GM13976 (cell line): ENCODE measurements around the gene NCAM1.

Experiments
- DNase-seq: peaks from one replicate; pipeline ENCODE4 v3.0.0; 2012; ENCODE audit warnings: low spot score
- CTCF ChIP-seq: IDR thresholded peaks from 2 replicates; pipeline ENCODE4 v1.5.1; 2012; ENCODE audit warnings: borderline replicate concordance, mild to moderate bottlenecking; ENCODE audit not compliant: insufficient read depth; ENCODE audit errors: extremely low read depth, missing control alignments, control extremely low read depth
- in situ Hi-C: fragments of 300-500 bp; cut with MboI; formaldehyde crosslinking; loops from one replicate; pipeline ENCODE4 v1.12.0; 2022; ENCODE audit warnings: low sequenced_read_pairs, mixed read lengths, inconsistent platforms; ENCODE audit not compliant: unreplicated experiment

Gene NCAM1

GRCh38 chr11:113181094-113181493, 219.9 kb downstream of the NCAM1 start:
- no peak for TF ChIP-seq CTCF
- in situ Hi-C loops = loop anchor here (10.0 kb wide), 1 partner anchor 56 kb away; no protein-coding TSS in a partner anchor
- no peak for DNase-seq

GRCh38 chr11:113182288-113182687, 221.1 kb downstream of the NCAM1 start:
- in situ Hi-C loops = loop anchor here (10.0 kb wide), 1 partner anchor 57 kb away; no protein-coding TSS in a partner anchor
- DNase-seq = no peak
- no peak for TF ChIP-seq CTCF

GRCh38 chr11:113184498-113184897, 223.3 kb downstream of the NCAM1 start:
- no peak for TF ChIP-seq CTCF
- in situ Hi-C loops = loop anchor here (10.0 kb wide), 1 partner anchor 60 kb away; no protein-coding TSS in a partner anchor
- DNase-seq = no peak

- no peak for TF ChIP-seq CTCF
- in situ Hi-C loops = loop anchor here (10.0 kb wide), 1 partner anchor 64 kb away; no protein-coding TSS in a partner anchor
Observed at GRCh38 chr11:113188371-113188834, 227.2 kb downstream of the NCAM1 start.

GRCh38 chr11:113189909-113190667, 228.9 kb downstream of the NCAM1 start:
- in situ Hi-C loops = loop anchor here (10.0 kb wide), 1 partner anchor 65 kb away; no protein-coding TSS in a partner anchor
- TF ChIP-seq CTCF = no peak
- DNase-seq = no peak

More at GRCh38 chr11:113188371-113188834, 227.2 kb downstream of the NCAM1 start:
- DNase-seq = no peak

- in situ Hi-C loops = no loop called here
- no peak for TF ChIP-seq CTCF
- no peak for DNase-seq
Observed at GRCh38 chr11:113192121-113192925, 231.1 kb downstream of the NCAM1 start.
